SK-N-SH (cell line): Measurements from ENCODE around the gene PPP2R3A. TPM values are rescaled to one million over a fixed set of nuclear protein-coding genes. Genes with fewer than 3 reads are reported as not detected.

ENCODE experiments used
- CTCF ChIA-PET: fragments of 300-600, 350-600 bp; formaldehyde crosslinking; extraction: SDS; loops from one replicate; lab custom pipeline; 2021; lab: Yijun Ruan, JAX
- POLR2A ChIA-PET: fragments of 350-600 bp; sonication (Branson Sonifier 250); formaldehyde crosslinking; extraction: SDS; loops from one replicate; lab custom pipeline; 2020; ENCODE audit warnings: antibody characterized with exemption, inconsistent platforms; lab: Yijun Ruan, JAX
- DNase-seq: peaks from one replicate; pipeline ENCODE4 v3.0.0; 2012
- H2AFZ ChIP-seq: fragments of 200-600 bp; sonication (generic); 2 replicates; pipeline ENCODE4 v1.8.1; 2016; ENCODE audit warnings: antibody characterized with exemption, mild to moderate bottlenecking, low read depth
- H3F3A ChIP-seq: fragments of 200-600 bp; sonication (generic); replicated peaks from 2 replicates; pipeline ENCODE3; 2016; ENCODE audit warnings: antibody characterized with exemption, mild to moderate bottlenecking; ENCODE audit not compliant: insufficient read depth
- H3K27ac ChIP-seq, 2 experiments: fragments of 200-500 bp in 1 of 2; fragments of 200-600 bp in 1 of 2; sonication (Bioruptor generic) in 1 of 2; sonication (generic), shearing (Covaris generic) in 1 of 2; 2 replicates each; pipeline versions ENCODE4 v1.5.1 to v1.6.1; 2014 to 2016; ENCODE audit warnings: low read depth in 2 of 2, inconsistent platforms in 1 of 2, low read length in 1 of 2, mild to moderate bottlenecking in 1 of 2, mixed read lengths in 1 of 2
- H3K27me3 ChIP-seq: fragments of 200-600 bp; sonication (generic), shearing (Covaris generic); 2 replicates; pipeline ENCODE4 v1.6.1; 2016; ENCODE audit warnings: mixed run types; ENCODE audit not compliant: insufficient read depth
- H3K36me3 ChIP-seq, 2 experiments: fragments of 200-500 bp in 1 of 2; fragments of 200-600 bp in 1 of 2; sonication (Bioruptor generic) in 1 of 2; sonication (generic) in 1 of 2; replicated peaks in 1 of 2; 2 replicates each; pipeline versions ENCODE3 to v1.5.1; 2014 to 2016; ENCODE audit warnings: low read length in 1 of 2, mild to moderate bottlenecking in 1 of 2; ENCODE audit not compliant: insufficient read depth in 2 of 2, control insufficient read depth in 1 of 2
- H3K4me1 ChIP-seq, 2 experiments: fragments of 200-500 bp in 1 of 2; fragments of 200-600 bp in 1 of 2; sonication (Bioruptor generic) in 1 of 2; sonication (generic), shearing (Covaris generic) in 1 of 2; 2 replicates each; pipeline versions ENCODE4 v1.5.1 to v1.6.1; 2014 to 2016; ENCODE audit warnings: low read depth in 1 of 2, low read length in 1 of 2, mixed run types in 1 of 2; ENCODE audit not compliant: insufficient read depth in 2 of 2, control insufficient read depth in 1 of 2
- H3K4me2 ChIP-seq: fragments of 200-600 bp; sonication (generic), shearing (Covaris generic); 2 replicates; pipeline ENCODE4 v1.6.1; 2017; ENCODE audit warnings: mixed run types
- H3K4me3 ChIP-seq, 2 experiments: fragments of 200-500 bp in 1 of 2; fragments of 200-600 bp in 1 of 2; sonication (Bioruptor generic) in 1 of 2; sonication (generic), shearing (Covaris generic) in 1 of 2; 2 replicates each; pipeline versions ENCODE4 v1.5.1 to v1.8.1; 2014 to 2016; ENCODE audit warnings: low read depth in 2 of 2, inconsistent platforms in 1 of 2, low read length in 1 of 2, mild to moderate bottlenecking in 1 of 2, mixed read lengths in 1 of 2, moderate library complexity in 1 of 2
- H3K79me2 ChIP-seq: fragments of 200-600 bp; sonication (generic); 2 replicates; pipeline ENCODE4 v1.8.1; 2017; ENCODE audit warnings: mild to moderate bottlenecking; ENCODE audit not compliant: insufficient read depth
- H3K9ac ChIP-seq: fragments of 200-600 bp; sonication (generic); 2 replicates; pipeline ENCODE4 v1.6.1; 2017; ENCODE audit warnings: mixed run types
- H3K9me2 ChIP-seq: fragments of 200-600 bp; sonication (generic); 2 replicates; pipeline ENCODE4 v1.6.1; 2017; ENCODE audit warnings: mixed run types
- H3K9me3 ChIP-seq: fragments of 200-600 bp; sonication (generic); 2 replicates; pipeline ENCODE4 v1.6.1; 2017; ENCODE audit warnings: mixed run types, mild to moderate bottlenecking, moderate library complexity
- H4K20me1 ChIP-seq: fragments of 200-600 bp; sonication (generic); 2 replicates; pipeline ENCODE4 v1.6.1; 2017; ENCODE audit warnings: mild to moderate bottlenecking, mixed run types; ENCODE audit not compliant: insufficient read depth
- CHD2 ChIP-seq: fragments of 150-350 bp; IDR thresholded peaks from 2 replicates; pipeline ENCODE4 v1.6.1; 2018; ENCODE audit warnings: low read length; ENCODE audit not compliant: partially characterized antibody
- EP300 ChIP-seq, 2 experiments: IDR thresholded peaks; 2 replicates each; pipeline versions ENCODE4 v1.4.0 to v1.6.1; 2012; ENCODE audit warnings: borderline replicate concordance in 1 of 2, low read depth in 1 of 2, low read length in 1 of 2
- FOSL2 ChIP-seq: IDR thresholded peaks from 2 replicates; pipeline ENCODE4 v1.4.0; 2012; ENCODE audit warnings: low read depth, mild to moderate bottlenecking, moderate library complexity, borderline replicate concordance
- GATA2 ChIP-seq: sonication (generic); formaldehyde crosslinking; IDR thresholded peaks from 2 replicates; pipeline ENCODE4 v1.5.0; 2020; ENCODE audit warnings: mild to moderate bottlenecking, missing genetic modification reagents
- JUND ChIP-seq: IDR thresholded peaks from 2 replicates; pipeline ENCODE4 v1.4.0; 2012
- MEF2A ChIP-seq: IDR thresholded peaks from 2 replicates; pipeline ENCODE4 v1.4.0; 2012; ENCODE audit warnings: low read depth, borderline replicate concordance
- MXI1 ChIP-seq: IDR thresholded peaks from 2 replicates; pipeline ENCODE4 v1.6.1; 2012; ENCODE audit warnings: mild to moderate bottlenecking, low read depth, low read length, improper control_type of control experiment
- NFIC ChIP-seq: IDR thresholded peaks from 2 replicates; pipeline ENCODE4 v1.4.0; 2012; ENCODE audit warnings: borderline replicate concordance
- POLR2AphosphoS5 ChIP-seq: IDR thresholded peaks from 2 replicates; pipeline ENCODE4 v1.6.1; 2012; ENCODE audit warnings: low read depth, low read length
- RAD21 ChIP-seq: IDR thresholded peaks from 2 replicates; pipeline ENCODE4 v1.6.1; 2012; ENCODE audit warnings: mild to moderate bottlenecking, low read length
- RCOR1 ChIP-seq: fragments of 150-350 bp; IDR thresholded peaks from 2 replicates; pipeline ENCODE4 v1.6.1; 2017; ENCODE audit warnings: antibody characterized with exemption, low read length
- RFX5 ChIP-seq: IDR thresholded peaks from 2 replicates; pipeline ENCODE4 v1.6.1; 2012; ENCODE audit warnings: mild to moderate bottlenecking, improper control_type of control experiment, low read length
- RXRA ChIP-seq: IDR thresholded peaks from 2 replicates; pipeline ENCODE4 v1.4.0; 2012; ENCODE audit warnings: low read depth, mild to moderate bottlenecking, borderline replicate concordance
- SIN3A ChIP-seq: IDR thresholded peaks from 2 replicates; pipeline ENCODE4 v1.6.1; 2012; ENCODE audit warnings: low read depth, mild to moderate bottlenecking, low read length, moderate library complexity, borderline replicate concordance
- SMC3 ChIP-seq: IDR thresholded peaks from 2 replicates; pipeline ENCODE4 v1.6.1; 2012; ENCODE audit warnings: low read depth, low read length, improper control_type of control experiment
- TAF1 ChIP-seq: IDR thresholded peaks from 2 replicates; pipeline ENCODE4 v1.6.1; 2012; ENCODE audit warnings: low read depth, mild to moderate bottlenecking, low read length, moderate library complexity, borderline replicate concordance
- TCF12 ChIP-seq: IDR thresholded peaks from 2 replicates; pipeline ENCODE4 v1.4.0; 2012
- YY1 ChIP-seq: IDR thresholded peaks from 2 replicates; pipeline ENCODE4 v1.4.0; 2012; ENCODE audit warnings: low read depth, mild to moderate bottlenecking
- WGBS: methylation state at CpG from one replicate; pipeline ENCODE4 v1.1.6; 2017; ENCODE audit warnings: low lambda C conversion rate; 5-methylcytosine and 5-hydroxymethylcytosine counted together
- polyA plus RNA-seq, 3 experiments: library from polyadenylated mRNA; depleted of rRNA; stranded (reverse); fragments of >200 nt; gene quantifications; 2 replicates each; pipeline ENCODE4 v1.2.3, GENCODE V29; 2012
- TF ChIP-seq, protein P1 (sequence below): fragments of 150-350 bp; IDR thresholded peaks from 2 replicates; pipeline ENCODE4 v1.6.1; 2017; ENCODE audit warnings: antibody characterized with exemption, low read length, low read depth, borderline replicate concordance
- TF ChIP-seq, protein P2 (sequence below): IDR thresholded peaks from 2 replicates; pipeline ENCODE4; 2012
- TF ChIP-seq, protein P3 (sequence below): IDR thresholded peaks from 2 replicates; pipeline ENCODE4 v1.4.0; 2012; ENCODE audit warnings: low read depth, borderline replicate concordance
- TF ChIP-seq, protein P4 (sequence below): IDR thresholded peaks from 2 replicates; pipeline ENCODE4 v1.4.0; 2012; ENCODE audit warnings: low read depth
- TF ChIP-seq, protein P5 (sequence below): IDR thresholded peaks from 2 replicates; pipeline ENCODE4 v1.4.0; 2012; ENCODE audit warnings: low read depth, borderline replicate concordance

The PPP2R3A gene
- polyA plus RNA-seq, 1 of the 3 experiments (the other 2 are of a cell fraction): 3.9 TPM

DNA sequence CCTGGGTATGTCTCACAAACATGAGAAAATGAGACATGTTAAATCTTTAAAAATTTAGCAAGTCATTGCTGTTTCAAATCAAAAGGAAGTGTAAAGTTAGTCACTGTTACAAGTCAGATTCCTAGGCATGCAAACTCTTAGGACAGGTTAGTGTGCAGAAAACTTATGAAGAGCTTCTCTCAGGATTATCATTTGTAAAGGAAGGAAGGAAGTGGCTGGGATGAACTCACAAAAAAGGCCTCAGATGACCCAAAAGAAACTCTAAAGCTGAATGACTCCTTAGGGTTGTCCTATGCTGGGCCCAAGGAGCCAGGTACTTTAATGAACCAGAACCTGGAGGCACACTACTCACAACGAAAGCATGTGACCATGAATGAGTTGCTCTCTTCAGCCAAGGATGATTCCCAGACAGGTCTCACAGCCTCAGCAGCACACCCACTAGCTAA lies 205.6 kb downstream of the PPP2R3A start:
- POLR2A ChIA-PET: no interaction called here
- Histone ChIP-seq H3K4me2 (peak overlapping the region; percentile 31; the same call in 1 of the 2 replicates), H2AFZ (no peak overlapping the region), H3K9ac (no peak overlapping the region), H3K9me2 (no peaks in the 10 kb centered on the region), H3K4me3 (no peak overlapping the region), H3K4me1 (peaks cover 0 to 37% of the 10 kb centered on the region in 2 experiments; a peak in 2 of 4 replicates), H3K36me3 (no peaks in the 10 kb centered on the region), H4K20me1 (peaks cover 99% of the 10 kb centered on the region), H3K27ac (peak overlapping the region in 1 of 2 experiments; percentile 59; a peak in 2 of 4 replicates), H3K9me3 (no peaks in the 10 kb centered on the region), H3F3A (peaks cover 19% of the 10 kb centered on the region), H3K27me3 (no peaks in the 10 kb centered on the region), H3K79me2 (peaks cover 100% of the 10 kb centered on the region)
- WGBS: 88% methylated on average over 1 of the region's 1 CpG
- DNase-seq: no peak
- CTCF ChIA-PET: interaction anchor here (0.6 kb wide), 1 partner anchor 92 kb away, joined by 3 read pairs; no protein-coding TSS in a partner anchor
- TF ChIP-seq TAF1 (no peak), RAD21 (no peak), FOSL2 (no peak), POLR2AphosphoS5 (no peak), SIN3A (no peak), TCF12 (no peak), EP300 (IDR thresholded peaks at IDR 0.05; ENCODE audit: borderline replicate concordance in 1 of 2, low read depth in 1 of 2, low read length in 1 of 2) (no peak), RXRA (no peak), RFX5 (no peak), MXI1 (no peak), MEF2A (no peak), SMC3 (no peak), NFIC (no peak), YY1 (no peak)
- TF ChIP-seq, protein P1, sequence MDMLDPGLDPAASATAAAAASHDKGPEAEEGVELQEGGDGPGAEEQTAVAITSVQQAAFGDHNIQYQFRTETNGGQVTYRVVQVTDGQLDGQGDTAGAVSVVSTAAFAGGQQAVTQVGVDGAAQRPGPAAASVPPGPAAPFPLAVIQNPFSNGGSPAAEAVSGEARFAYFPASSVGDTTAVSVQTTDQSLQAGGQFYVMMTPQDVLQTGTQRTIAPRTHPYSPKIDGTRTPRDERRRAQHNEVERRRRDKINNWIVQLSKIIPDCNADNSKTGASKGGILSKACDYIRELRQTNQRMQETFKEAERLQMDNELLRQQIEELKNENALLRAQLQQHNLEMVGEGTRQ: no peak
- TF ChIP-seq, protein P2, sequence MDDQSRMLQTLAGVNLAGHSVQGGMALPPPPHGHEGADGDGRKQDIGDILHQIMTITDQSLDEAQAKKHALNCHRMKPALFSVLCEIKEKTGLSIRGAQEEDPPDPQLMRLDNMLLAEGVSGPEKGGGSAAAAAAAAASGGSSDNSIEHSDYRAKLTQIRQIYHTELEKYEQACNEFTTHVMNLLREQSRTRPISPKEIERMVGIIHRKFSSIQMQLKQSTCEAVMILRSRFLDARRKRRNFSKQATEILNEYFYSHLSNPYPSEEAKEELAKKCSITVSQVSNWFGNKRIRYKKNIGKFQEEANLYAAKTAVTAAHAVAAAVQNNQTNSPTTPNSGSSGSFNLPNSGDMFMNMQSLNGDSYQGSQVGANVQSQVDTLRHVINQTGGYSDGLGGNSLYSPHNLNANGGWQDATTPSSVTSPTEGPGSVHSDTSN: no peak

DNA sequence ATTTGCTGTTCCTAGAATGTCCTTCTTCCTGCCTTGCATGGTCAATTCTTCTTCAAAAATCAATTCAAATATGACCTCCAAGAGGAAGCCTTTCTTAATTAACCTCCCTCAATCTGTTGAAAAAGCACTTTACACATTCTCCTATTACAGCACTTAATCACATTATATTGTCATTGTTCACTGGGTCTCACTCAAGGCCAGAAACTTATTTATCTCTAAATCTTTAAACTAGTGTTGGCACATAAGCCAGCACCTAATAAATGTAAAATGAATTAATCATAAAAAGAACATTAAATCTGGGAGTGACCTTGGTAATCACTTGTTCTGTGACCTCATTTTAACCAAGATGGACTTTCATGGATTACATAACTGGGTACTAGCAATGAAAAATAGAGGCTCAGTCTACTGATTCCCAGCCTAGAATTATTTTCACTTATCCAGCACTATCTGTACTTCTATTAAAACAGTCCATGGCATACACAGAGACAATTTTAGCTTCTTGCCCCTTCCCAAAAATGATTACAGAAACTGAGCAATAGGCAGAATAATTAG lies 208.5 kb downstream of the PPP2R3A start:
- H2AFZ ChIP-seq: no peak overlapping the region
- H3K36me3 ChIP-seq: no peaks in the 10 kb centered on the region
- H3K9me2 ChIP-seq: no peaks in the 10 kb centered on the region
- H3K27ac ChIP-seq: peak overlapping the region in 1 of 2 experiments; percentile 1; a peak in 1 of 4 replicates
- H3K9me3 ChIP-seq: no peaks in the 10 kb centered on the region
- H3K4me1 ChIP-seq: peaks cover 0 to 27% of the 10 kb centered on the region in 2 experiments; a peak in 1 of 4 replicates
- no peak overlapping the region for H3K4me2 ChIP-seq
- ChIA-PET CTCF (no interaction called here), POLR2A (no interaction called here)
- no peak for DNase-seq
- H3K27me3 ChIP-seq: no peaks in the 10 kb centered on the region
- TF ChIP-seq NFIC: no peak
- no peak for TF ChIP-seq GATA2 (CRISPR knock-in tag)
- TF ChIP-seq, protein P3, sequence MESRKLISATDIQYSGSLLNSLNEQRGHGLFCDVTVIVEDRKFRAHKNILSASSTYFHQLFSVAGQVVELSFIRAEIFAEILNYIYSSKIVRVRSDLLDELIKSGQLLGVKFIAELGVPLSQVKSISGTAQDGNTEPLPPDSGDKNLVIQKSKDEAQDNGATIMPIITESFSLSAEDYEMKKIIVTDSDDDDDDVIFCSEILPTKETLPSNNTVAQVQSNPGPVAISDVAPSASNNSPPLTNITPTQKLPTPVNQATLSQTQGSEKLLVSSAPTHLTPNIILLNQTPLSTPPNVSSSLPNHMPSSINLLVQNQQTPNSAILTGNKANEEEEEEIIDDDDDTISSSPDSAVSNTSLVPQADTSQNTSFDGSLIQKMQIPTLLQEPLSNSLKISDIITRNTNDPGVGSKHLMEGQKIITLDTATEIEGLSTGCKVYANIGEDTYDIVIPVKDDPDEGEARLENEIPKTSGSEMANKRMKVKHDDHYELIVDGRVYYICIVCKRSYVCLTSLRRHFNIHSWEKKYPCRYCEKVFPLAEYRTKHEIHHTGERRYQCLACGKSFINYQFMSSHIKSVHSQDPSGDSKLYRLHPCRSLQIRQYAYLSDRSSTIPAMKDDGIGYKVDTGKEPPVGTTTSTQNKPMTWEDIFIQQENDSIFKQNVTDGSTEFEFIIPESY: no peak
- TF ChIP-seq, protein P4, sequence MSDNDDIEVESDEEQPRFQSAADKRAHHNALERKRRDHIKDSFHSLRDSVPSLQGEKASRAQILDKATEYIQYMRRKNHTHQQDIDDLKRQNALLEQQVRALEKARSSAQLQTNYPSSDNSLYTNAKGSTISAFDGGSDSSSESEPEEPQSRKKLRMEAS: no peak
- TF ChIP-seq, protein P5, sequence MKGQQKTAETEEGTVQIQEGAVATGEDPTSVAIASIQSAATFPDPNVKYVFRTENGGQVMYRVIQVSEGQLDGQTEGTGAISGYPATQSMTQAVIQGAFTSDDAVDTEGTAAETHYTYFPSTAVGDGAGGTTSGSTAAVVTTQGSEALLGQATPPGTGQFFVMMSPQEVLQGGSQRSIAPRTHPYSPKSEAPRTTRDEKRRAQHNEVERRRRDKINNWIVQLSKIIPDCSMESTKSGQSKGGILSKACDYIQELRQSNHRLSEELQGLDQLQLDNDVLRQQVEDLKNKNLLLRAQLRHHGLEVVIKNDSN: no peak
- TF ChIP-seq RCOR1: no peak
- no peak for TF ChIP-seq SIN3A
- no peak for TF ChIP-seq TAF1
- TF ChIP-seq CHD2: no peak
- no peak for TF ChIP-seq JUND
- H3K79me2 ChIP-seq: peaks cover 100% of the 10 kb centered on the region
- peaks cover 99% of the 10 kb centered on the region for H4K20me1 ChIP-seq
- no peak overlapping the region for H3K4me3 ChIP-seq
- H3K9ac ChIP-seq: no peak overlapping the region
- peaks cover 19% of the 10 kb centered on the region for H3F3A ChIP-seq
